Measurements from ENCODE around the gene SNTB2. TPM values are rescaled to one million over a fixed set of nuclear protein-coding genes. Genes with fewer than 3 reads are reported as not detected.

Gene SNTB2
- total RNA-seq, 1 experiment from 2014 or later, result 15.1 TPM

DNA sequence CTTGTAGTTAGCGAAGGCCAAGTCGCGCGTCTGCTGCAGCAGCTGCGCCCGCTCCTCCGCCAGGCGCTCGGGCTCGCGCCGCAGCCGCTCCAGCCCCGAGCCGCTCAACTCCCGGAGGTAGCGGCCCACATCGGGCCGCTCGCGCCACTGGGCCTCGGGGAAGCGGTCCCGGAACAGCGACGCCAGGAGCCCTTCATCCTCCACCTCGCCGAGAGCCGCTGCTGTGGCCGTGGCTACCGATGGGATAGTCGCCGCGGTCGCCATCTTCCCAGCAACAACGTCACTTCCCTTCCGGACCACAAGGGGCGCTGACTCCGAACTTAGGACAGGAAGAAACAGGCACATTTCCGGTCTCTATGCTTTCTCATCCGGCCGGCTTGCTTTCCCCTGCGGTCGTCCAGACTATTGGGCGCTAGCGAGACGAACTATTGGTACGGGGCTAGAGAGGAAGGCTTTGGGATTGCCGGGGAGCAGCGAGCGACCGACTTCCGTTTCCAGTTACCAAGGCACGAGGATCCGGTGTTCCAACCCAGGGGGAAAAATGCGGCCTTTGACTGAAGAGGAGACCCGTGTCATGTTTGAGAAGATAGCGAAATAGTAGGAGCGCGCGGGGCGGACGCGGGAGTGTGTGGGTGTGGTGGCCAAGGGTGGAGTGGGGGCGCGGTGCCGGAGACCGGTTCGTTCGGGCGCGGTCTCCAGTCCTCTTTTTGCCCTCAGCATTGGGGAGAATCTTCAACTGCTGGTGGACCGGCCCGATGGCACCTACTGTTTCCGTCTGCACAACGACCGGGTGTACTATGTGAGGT is 152.5 kb downstream of the SNTB2 start, which contains the start of the genes COG8 and NIP7:
Gene COG8, minus strand, starts transcription at position 276 of the 806 bp plus-strand sequence. Its CDS starts 12 bp downstream, at position 264.
Gene NIP7, plus strand, starts transcription at position 484 of the 806 bp plus-strand sequence. Its CDS starts 58 bp downstream, at position 542.
- peak; percentile 98 for DNase-seq (ENCODE audit: low spot score)

DNA sequence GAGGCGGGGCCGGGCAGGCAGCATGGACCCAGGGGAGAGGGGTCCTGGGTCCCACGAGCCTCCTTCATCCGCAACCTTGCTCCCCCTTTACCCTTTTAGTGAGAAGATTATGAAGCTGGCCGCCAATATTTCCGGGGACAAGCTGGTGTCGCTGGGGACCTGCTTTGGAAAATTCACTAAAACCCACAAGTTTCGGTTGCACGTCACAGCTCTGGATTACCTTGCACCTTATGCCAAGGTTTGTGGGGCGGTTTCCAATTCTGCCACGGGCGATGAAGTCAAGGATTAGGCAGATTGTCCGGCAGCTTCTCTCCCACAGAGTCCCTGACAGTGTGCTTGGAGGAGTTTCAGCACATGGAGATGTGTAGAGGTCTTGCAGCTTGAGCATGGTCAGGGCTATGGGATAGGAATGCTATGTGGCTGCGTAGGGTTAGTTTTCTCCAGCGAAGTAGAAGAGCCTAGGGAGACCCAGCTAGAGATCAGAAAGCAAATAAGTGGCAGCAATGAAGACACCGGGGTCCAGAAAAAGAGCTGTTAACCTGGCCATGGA is 153.2 kb downstream of the SNTB2 start:
- no peak for DNase-seq (ENCODE audit: low spot score)

DNA sequence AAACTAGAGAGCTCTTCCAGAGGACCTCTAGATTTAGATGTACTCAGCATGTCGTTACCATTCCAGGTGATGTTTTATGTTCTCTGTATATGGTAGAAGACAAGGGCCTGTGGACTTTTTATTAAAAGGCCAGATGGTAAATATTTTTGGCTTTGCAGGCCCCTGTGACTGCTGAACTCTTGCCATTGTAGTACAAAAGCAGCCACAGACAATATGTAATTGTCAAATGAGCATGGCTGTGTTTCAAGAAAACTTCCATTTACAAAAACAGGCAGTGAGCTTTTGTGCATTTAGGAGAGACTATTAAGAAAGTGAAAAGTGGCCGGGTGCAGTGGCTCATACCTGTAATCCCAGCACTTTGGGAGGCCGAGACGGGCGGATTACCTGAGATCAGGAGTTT is 157.2 kb downstream of the SNTB2 start:
- no peak for DNase-seq (ENCODE audit: low spot score)

DNA sequence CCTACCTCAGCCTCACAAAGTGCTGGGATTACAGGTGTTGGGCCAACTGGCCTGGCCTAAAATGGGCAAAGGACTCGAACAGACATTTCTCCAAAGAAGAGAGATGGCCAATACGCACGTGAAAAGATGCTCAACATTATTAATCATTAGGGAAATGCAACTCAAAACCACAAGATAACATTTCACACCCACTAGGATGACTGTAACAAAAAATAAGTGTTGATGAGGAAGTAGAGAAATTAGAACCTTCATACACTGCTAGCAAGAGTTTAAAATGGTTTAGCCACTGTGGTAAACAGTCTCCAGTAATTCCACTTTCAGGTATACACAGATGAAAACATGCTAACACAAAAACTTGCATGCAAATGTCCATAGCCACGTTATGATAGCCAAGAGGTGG is 159.0 kb downstream of the SNTB2 start:
- no peak for DNase-seq (ENCODE audit: low spot score)

DNA sequence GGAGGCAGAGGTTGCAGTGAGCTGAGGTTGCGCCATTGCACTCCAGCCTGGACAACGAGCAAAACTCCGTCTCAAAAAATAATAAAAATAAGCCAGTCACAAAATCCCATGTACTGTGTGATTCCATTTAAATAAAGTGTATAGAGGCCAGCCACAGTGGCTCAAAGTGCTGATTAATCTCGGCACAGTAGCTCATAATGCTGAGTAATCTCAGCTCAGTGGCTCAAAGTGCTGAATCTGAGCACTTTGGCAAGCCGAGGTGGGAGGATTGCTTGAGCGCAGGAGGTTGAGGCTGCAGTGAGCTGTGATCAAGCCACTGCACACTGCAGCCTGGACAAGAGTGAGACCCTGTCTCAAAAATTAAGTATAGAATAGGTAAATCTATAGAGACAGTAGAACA is 159.7 kb downstream of the SNTB2 start:
- DNase-seq (ENCODE audit: low spot score), result no peak

DNA sequence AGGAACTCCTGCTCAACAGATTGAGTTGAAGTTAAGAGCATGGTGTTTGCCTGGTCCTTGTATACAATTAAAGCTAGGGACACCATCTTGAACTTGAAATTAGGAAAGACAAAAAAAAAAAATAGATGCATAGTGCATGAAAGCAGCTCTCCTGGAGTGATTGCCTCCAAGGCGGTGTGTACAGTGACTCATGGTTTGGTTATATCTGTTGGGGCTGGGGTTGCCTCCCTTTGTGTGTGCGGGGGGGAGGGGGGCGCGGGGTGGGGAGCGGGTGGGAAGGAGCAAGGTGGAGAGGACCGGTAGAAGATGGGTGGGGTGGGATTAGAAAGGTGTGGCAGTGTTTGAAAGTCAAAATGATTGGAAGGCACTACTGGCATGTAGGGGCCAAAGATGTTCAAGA is 161.3 kb downstream of the SNTB2 start:
- no peak for DNase-seq (ENCODE audit: low spot score)

DNA sequence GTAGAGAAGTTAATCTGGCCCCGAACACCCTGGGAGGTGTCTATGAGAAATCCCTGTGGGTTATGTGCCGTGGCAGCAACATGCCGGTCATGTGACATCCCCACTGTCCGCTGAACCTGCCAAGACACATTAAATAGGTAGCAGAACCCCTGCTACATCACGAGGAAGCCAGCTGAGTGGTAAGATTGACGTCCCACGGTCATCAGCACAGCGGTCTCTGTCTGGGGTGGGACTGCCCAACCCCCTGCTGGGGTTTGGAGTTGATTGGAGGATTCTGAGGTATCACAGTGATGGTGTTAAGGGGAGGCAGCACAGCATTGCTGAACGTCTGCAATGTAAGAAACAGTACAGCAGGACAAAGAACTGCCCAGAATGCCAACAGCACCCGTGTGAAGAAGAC is 162.6 kb downstream of the SNTB2 start:
- DNase-seq (ENCODE audit: low spot score), result no peak

DNA sequence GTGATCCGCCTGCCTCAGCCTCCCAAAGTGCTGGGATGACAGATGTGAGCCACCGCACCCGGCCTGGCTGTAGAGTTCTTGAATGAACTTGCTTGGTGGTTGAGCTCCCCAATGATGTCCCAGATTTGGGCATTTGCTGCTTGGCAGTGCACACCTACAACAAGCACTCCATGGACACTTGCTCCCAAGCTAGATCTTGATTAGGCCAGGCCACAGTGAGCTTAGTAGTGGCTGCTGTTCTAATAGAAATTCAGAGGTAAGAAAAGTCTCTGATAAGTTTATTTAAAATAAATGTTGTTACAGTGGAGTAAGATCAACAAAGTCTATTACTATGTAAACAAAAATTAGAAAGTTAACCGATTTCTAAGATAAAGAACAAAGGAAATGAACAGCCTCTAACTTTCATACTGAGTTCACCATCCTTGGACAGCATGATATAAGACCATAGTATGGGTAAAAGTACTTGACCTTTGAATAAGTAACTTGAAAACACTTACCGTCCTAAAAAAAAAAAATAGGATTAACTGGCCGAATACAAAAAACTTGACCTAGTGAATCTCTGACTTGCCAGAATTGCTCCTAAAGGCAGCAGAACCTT is 163.7 kb downstream of the SNTB2 start:
- no peak for DNase-seq (ENCODE audit: low spot score)

DNA sequence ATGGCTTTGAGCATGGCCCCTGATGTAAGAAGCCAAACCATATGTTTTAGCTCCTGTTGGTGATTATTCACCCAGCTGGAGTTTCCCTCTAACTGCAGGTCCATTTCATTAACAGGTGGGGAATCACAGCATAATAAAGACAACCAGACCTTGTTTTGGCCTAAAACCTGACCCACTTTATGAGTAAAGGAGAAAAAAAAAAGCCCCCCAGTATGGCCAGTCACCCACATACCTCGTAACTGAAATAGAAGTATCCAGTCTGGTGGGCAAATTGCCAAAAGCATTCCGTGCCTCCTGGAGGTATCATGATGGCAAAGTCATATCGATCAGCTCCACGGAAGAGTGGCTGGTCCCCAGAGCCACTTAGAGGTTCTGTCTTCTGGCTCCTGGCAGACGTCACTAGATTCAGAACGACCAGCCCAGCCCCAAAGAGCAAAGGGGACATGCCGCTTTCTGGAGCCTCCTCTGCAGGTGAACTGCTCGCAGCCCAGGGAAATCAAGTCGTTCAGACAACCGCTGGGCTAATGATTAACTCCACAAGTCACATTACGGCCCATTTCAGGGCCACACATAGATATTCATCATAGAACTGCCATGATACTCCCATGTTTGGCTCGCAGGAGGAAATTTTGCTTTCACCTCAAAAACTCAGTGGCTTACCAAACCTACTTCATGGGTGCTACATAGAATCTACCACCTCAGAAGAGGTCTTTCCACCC is 164.5 kb downstream of the SNTB2 start, which contains the start of gene TMED6:
Gene TMED6, minus strand, starts transcription at position 478 of the 719 bp plus-strand sequence. Its CDS starts 33 bp downstream, at position 445.
- no peak for DNase-seq (ENCODE audit: low spot score)

Other genes starting within 250 kb of the SNTB2 start
- gene HAS3, start 81.5 kb upstream of the SNTB2 start, total RNA-seq (2014; rRNA removed; shearing (Covaris generic)), result 0.45 TPM in 1 of 2 replicates, not detected in the other
- gene CHTF8, start 54.6 kb upstream of the SNTB2 start, total RNA-seq (2014; rRNA removed; shearing (Covaris generic)), result 59.1 and 59.3 TPM in 2 replicates
- 16.3 and 22.7 TPM in 2 replicates for gene UTP4, start 54.5 kb upstream of the SNTB2 start, total RNA-seq (2014; rRNA removed; shearing (Covaris generic))
- gene VPS4A, start 124.2 kb downstream of the SNTB2 start, total RNA-seq (2014; rRNA removed; shearing (Covaris generic)), result 20.9 and 23.2 TPM in 2 replicates
- 36.9 and 38.5 TPM in 2 replicates for gene PDF, start 143.4 kb downstream of the SNTB2 start, total RNA-seq (2014; rRNA removed; shearing (Covaris generic))
- 28.8 and 30.8 TPM in 2 replicates for gene COG8, start 152.4 kb downstream of the SNTB2 start, total RNA-seq (2014; rRNA removed; shearing (Covaris generic))
- 28.9 and 44.9 TPM in 2 replicates for gene NIP7, start 152.6 kb downstream of the SNTB2 start, total RNA-seq (2014; rRNA removed; shearing (Covaris generic))
- not detected in 2 replicates for gene TMED6, start 164.6 kb downstream of the SNTB2 start, total RNA-seq (2014; rRNA removed; shearing (Covaris generic))
- 6.9 and 7.8 TPM in 2 replicates for gene TERF2, start 198.8 kb downstream of the SNTB2 start, total RNA-seq (2014; rRNA removed; shearing (Covaris generic))
- 111 and 128 TPM in 2 replicates for gene CYB5B, start 237.5 kb downstream of the SNTB2 start, total RNA-seq (2014; rRNA removed; shearing (Covaris generic))

All from H4 (cell line).